ENCODE results near the gene SLC1A7.

SLC1A7 gene

GRCh38 chr1:53107090-53107489 is 35.3 kb downstream of the SLC1A7 start:
- no peak for DNase-seq (ENCODE audit: low read depth)
- H3K4me3 ChIP-seq (ENCODE audit: low read depth, low read length): no peak overlapping the region

DNA sequence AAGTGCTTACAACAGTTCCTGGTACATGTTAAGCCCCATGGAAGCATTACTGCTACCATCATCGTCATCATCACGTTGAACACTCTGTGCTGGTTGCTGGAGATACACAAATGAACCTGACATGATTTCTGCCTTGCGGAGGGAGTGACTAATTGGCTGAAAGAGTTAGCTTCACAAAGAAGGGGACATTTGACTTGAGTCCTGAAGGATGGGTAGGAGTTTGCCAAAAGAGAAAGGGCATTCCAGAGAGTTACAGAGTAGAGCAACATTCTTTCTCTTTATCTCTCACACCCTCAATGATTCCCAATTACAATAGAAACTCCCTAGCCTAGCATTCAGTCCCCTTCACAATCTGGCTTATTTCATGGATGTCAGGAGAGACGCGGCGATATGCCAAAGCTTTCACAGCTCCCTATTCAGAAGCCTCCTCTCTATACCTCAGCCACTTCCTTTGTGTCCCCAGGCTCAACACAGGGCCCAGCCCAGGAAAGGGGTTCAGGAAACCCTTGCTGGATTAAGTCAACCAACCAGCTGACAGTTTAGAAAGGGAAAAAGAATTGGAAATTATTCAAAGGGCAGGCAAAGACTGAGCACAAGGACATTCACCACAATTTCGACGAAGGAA is 38.0 kb downstream of the SLC1A7 start:
- no peak overlapping the region for H3K4me3 ChIP-seq (ENCODE audit: low read depth, low read length)

DNA sequence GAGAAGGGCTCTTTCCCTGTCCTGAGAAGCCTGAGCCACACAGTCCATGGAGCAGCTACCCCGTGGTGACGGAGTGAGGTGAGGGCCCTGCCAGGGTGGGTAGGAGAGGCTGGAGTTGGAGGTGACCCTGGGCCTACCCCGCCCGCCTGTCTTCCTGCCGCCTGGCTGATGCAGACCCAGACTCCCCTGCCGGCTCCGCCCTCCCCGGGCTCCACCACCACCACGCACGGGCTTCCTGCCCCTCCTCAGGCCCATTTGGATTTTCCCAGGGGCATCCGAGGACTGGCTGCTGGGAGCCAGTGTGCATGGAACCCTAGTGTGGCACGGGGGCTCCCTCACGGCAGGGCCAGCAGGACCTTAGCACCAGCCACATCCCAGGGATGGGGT is 47.9 kb downstream of the SLC1A7 start:
- no peak overlapping the region for H3K4me3 ChIP-seq (ENCODE audit: low read depth, low read length)
- no peak for DNase-seq (ENCODE audit: low read depth)

More for the DNA sequence above, 38.0 kb downstream of the SLC1A7 start:
- DNase-seq (ENCODE audit: low read depth): no peak

- DNase-seq (ENCODE audit: low read depth): no peak
- no peak overlapping the region for H3K4me3 ChIP-seq (ENCODE audit: low read depth, low read length)
Observed at GRCh38 chr1:53093778-53094532, 48.5 kb downstream of the SLC1A7 start.

DNA sequence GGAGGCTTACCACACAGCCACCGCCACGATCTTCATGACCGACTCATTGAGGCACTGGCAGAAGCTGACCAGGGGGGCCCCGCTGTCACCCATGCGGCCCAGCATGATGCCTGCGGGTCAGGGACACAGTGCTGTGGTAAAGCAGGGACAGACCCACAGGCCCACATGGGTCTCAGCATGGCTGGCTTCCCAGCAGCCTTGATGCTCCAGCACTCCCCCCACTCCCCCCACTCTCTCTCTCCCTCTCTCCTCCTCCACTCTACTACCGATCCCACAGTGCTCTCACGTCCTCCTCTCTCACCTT is 49.0 kb downstream of the SLC1A7 start:
- no peak overlapping the region for H3K4me3 ChIP-seq (ENCODE audit: low read depth, low read length)
- no peak for DNase-seq (ENCODE audit: low read depth)

DNA sequence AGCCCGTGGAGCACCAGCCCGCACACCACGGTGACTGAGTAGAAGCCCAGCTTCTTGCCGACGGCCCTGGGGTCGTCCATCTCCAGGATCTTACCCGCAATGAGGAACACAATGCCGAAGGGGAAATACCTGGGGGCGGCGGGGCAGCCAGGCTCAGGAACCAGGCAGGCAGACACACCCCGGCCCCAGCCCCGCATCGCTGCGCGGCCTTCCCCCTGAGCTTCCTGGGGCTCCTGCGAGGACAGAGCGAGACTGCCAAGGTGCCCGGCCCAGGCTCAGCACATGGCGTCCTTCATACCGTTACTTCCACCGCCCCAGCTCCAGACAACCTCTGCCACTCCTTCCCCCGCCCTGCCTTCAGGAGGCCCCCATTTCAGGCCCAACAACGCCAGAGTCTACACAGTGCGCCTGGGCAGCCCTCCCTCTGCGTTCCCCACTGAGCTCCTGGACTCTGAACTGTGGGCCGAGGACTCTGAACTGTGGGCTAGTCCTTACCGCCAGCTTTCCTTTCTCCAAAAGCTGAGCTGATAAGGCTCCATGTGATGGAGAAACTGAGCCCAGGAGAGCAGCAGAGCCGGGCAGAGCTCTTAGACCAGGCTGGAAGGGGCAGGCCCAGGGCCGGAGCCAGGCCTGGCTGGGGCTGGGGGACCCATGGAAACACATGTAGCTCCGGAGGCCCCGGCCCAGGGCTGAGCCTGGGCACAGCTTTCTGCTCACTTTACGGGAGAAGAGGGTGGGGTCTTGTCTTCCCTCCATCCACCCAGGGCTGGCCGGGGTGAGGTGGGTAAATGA is 49.6 kb downstream of the SLC1A7 start:
- DNase-seq (ENCODE audit: low read depth): no peak
- no peak overlapping the region for H3K4me3 ChIP-seq (ENCODE audit: low read depth, low read length)

DNA sequence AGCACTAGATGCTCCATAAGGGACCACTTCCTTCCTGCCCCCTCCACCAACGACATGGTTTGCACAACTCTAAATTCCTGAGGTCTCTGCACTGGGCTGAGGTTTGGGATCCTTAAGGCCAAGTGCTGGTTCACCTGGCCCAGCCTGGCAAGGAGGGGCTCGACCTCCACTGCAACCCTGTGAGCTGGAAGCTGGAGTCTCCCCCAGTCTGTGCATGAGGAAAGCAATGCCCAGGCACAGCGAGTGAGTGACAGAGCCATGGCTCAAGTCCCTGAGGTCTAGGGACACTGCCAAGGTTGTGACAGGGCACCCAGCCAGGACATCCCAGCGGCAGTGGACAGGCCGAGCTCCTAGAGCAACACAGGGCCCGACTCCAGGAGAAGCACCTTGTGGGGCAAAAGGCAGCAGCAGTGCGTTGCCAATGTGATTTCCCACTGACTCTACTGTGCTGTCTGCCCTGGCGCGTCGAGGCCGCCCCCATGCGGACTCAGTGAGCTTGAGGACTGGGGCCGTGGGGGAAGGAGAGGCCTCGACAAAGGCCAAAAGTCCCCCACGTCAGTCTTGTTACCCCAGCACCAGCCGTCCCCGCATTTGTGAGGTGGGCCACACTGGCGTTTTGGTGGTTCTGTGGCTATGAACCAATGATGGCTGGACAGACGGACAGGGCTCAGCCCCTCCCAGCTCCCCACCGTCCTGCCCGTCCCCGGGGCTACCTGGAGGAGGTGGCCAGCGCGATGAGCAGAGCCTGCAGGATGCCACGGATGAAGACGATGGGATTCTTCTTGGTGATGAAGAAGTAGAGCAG is 50.4 kb downstream of the SLC1A7 start:
- no peak overlapping the region for H3K4me3 ChIP-seq (ENCODE audit: low read depth, low read length)
- DNase-seq (ENCODE audit: low read depth): no peak

- no peak for DNase-seq (ENCODE audit: low read depth)
- no peak overlapping the region for H3K4me3 ChIP-seq (ENCODE audit: low read depth, low read length)
Observed at GRCh38 chr1:53090227-53091147, 52.0 kb downstream of the SLC1A7 start.

DNA sequence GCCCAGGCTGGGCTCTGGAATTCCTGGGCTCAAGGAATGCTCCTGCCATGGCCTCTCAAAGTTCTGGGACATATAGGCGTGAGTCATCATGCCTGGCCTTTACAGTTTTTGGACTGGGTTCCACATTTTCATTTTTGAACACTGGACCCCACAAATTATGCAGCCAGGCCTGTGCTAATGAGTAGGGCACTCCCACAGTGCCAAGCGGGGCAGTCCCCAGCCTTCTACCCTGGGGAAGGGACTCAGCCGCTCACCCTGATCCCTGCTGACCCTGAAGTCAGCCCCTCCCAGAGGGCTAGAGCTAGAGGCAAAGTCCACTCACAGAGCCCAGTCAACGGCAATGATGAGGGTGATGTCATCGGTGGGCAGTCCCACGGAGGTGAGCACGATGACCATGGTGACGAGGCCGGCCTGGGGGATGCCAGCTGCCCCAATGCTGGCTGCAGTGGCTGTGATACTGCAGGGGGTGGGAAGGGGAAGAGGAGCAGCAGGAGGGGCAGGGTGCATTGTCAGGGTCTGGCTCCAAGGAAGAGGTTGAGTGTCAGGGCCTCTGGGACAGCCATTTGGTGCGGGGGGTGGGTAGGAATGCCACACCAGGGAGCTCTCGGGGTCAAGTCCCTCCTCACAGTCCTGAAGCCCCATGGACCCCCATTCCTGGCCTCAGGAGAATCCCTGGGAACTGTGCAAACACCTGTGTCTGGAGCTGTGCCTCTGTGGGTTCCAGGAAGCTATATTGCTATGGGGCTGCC is 52.8 kb downstream of the SLC1A7 start:
- H3K4me3 ChIP-seq (ENCODE audit: low read depth, low read length): no peak overlapping the region
- DNase-seq (ENCODE audit: low read depth): no peak

GRCh38 chr1:53088616-53089300 is 53.7 kb downstream of the SLC1A7 start:
- H3K4me3 ChIP-seq (ENCODE audit: low read depth, low read length): no peak overlapping the region
- DNase-seq (ENCODE audit: low read depth): no peak

GRCh38 chr1:53087332-53088285 is 54.8 kb downstream of the SLC1A7 start:
- H3K4me3 ChIP-seq (ENCODE audit: low read depth, low read length): no peak overlapping the region
- DNase-seq (ENCODE audit: low read depth): peak; percentile 17

- no peak overlapping the region for H3K4me3 ChIP-seq (ENCODE audit: low read depth, low read length)
- no peak for DNase-seq (ENCODE audit: low read depth)
Observed at GRCh38 chr1:53086491-53087070, 55.9 kb downstream of the SLC1A7 start.

DNA sequence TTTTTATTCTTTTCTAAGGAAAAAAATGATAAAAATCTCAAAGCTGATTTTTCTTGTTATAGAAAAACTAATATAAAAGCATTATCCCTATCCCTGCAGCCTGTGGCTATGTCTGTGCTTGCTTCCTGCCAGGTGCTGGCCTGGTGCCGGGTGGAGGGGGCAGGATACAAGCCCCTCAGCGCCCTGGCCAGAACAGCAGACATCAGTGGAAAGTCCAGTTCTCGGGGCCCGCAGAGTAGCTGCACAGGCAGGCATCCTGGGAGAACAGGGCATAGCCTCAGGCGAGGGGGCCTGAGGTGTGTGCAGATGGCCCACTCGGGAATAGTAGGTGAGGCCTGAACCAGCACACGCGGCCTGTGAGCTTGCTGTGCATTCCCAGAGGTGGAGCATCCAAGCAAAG is 57.0 kb downstream of the SLC1A7 start:
- H3K4me3 ChIP-seq (ENCODE audit: low read depth, low read length): no peak overlapping the region
- no peak for DNase-seq (ENCODE audit: low read depth)

DNA sequence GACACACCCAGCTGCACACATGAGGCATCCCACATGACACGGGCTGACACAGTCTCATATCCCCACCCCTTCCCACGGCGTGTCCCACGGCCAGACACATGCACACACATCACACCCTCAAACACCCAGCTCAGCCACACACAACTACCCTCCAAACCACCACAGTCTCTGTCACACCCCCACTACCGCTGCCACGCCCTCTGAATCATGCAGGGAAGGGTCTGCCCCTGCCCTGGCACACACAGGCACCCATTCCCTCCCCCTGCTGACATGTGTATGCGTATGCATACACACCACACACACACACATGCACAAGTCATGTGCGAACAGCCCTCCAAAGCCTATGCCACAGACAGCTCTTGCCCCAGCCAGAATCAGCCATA is 57.9 kb downstream of the SLC1A7 start:
- H3K4me3 ChIP-seq (ENCODE audit: low read depth, low read length): no peak overlapping the region
- no peak for DNase-seq (ENCODE audit: low read depth)

GRCh38 chr1:53083636-53084588 is 58.5 kb downstream of the SLC1A7 start:
- no peak overlapping the region for H3K4me3 ChIP-seq (ENCODE audit: low read depth, low read length)
- DNase-seq (ENCODE audit: low read depth): no peak

All from skeletal muscle cell (primary cell).